Activated naive CD4-positive, alpha-beta T cell treated with anti-CD3 and anti-CD28 coated beads, Interleukin-2, amount 10 ng/mL, durations not matched to agents 5 hours and 36 hours (primary cell): ENCODE results near the gene PRR36. TPM values are rescaled to one million over a fixed set of nuclear protein-coding genes. Genes with fewer than 3 reads are reported as not detected.

Source experiments
- total RNA-seq, 2 experiments: library from RNA; stranded (reverse); gene quantifications; one replicate each; pipeline ENCODE4 v1.2.3, GENCODE V29; 2021

The PRR36 gene
- under 1 TPM; 0.22 to 0.33 TPM for total RNA-seq

GRCh38 chr19:7874076-7874896 is at the start of gene PRR36:
Gene PRR36 (minus strand): TSS chr19:7874390. CDS start chr19:7873689, 701 bp downstream.

GRCh38 chr19:7919610-7920518 is 45.7 kb upstream of the PRR36 start, which contains the start of gene SNAPC2:
Gene SNAPC2 (plus strand): TSS chr19:7920338. CDS start chr19:7920367, 29 bp downstream.

DNA sequence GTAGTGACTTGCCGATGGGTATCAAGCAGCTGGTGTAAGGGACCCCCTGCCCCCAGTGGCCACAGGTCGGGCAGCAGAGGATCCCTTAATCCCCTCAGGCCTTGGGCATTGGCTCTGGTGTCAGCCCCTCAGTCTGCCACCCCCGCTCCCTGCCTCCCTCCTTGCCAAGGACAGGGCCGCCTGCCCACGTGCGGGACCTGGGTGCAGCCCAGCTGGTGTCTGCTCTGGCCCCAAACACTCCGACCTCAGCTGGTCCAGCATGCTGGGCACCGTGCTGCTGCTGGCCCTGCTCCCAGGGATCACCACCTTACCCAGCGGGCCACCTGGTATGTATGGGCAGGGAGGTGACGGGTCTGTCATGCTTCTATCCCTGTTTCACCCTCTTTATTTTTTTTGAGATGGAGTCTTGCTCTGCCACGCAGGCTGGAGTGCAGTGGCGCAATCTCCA is 40.4 kb upstream of the PRR36 start, which contains the start of gene TGFBR3L:
Gene TGFBR3L, plus strand, starts transcription at position 233 of the 448 bp plus-strand sequence.

GRCh38 chr19:7903244-7904073 is 29.3 kb upstream of the PRR36 start, which contains the start of gene MAP2K7:
Gene MAP2K7 (plus strand): TSS chr19:7903877. CDS start chr19:7903945, 68 bp downstream.

DNA sequence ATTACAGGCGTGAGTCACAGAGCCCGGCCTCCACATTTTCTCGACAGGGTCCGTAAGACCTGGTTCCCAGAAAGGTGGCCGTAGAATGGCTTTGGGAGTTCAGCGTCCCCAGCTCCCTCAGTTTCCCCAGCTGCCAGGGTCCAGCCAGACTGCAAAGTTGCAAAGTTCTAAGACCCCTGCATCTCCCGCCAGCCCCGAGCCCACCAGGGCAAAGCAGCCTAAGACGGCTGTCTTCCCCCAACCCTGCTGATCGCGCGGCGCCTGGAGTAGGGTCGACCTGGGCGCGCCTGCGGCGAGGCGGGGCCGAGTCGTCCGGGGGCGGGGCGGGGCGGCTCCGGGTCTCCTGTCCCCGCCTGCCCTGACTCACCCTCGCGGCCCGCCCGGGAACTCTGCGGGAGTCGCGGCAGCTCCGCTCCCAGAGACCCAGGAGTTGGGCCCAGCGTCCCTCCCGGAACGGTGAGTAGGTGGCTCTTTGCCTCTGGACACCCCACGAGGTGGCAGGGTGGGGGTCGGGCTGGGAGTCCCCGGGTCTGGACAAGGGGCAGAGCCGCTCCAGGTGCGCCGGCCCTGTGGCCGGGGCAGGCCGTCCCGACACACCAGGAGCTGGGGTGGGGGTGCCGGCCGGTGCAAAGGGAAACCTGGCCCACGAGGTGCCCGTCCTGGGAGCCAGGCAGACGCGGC is 14.1 kb upstream of the PRR36 start, which contains the start of gene LRRC8E:
Gene LRRC8E, plus strand, starts transcription at position 366 of the 681 bp plus-strand sequence. CDS start 7,094 bp downstream, outside the sequence.

GRCh38 chr19:7829561-7830271 is 44.5 kb downstream of the PRR36 start, which contains the start of gene EVI5L:
Gene EVI5L (plus strand): TSS chr19:7830218. CDS start chr19:7846543, 16,325 bp downstream.

Other genes with a start within 250 kb of the PRR36 start
- 10 to 100 TPM; 44.5 to 47.4 TPM for gene XAB2, start 244.8 kb downstream of the PRR36 start, total RNA-seq
- 100 to 1,000 TPM; 128 to 140 TPM for gene PET100, start 244.6 kb downstream of the PRR36 start, total RNA-seq
- gene PCP2, start 240.7 kb downstream of the PRR36 start, total RNA-seq = 1 to 10 TPM; 2.9 to 3.0 TPM
- 100 to 1,000 TPM; 161 to 167 TPM for gene STXBP2, start 237.3 kb downstream of the PRR36 start, total RNA-seq
- under 1 TPM in 1 of 2 experiments, not detected in 1; 0.88 TPM for gene RETN, start 205.3 kb downstream of the PRR36 start, total RNA-seq
- gene MCEMP1, start 197.3 kb downstream of the PRR36 start, total RNA-seq = not detected
- gene TRAPPC5, start 193.6 kb downstream of the PRR36 start, total RNA-seq = 10 to 100 TPM; 87.8 to 89.7 TPM
- not detected for gene FCER2, start 172.3 kb downstream of the PRR36 start, total RNA-seq
- not detected for gene CLEC4G, start 142.3 kb downstream of the PRR36 start, total RNA-seq
- not detected for gene CD209, start 126.9 kb downstream of the PRR36 start, total RNA-seq
- gene CLEC4M, start 111.1 kb downstream of the PRR36 start, total RNA-seq = not detected
- gene EVI5L, start 44.2 kb downstream of the PRR36 start, total RNA-seq = 10 to 100 TPM; 10.1 to 12.0 TPM
- gene LRRC8E, start 14.1 kb upstream of the PRR36 start, total RNA-seq = not detected
- 10 to 100 TPM; 48.0 to 50.1 TPM for gene MAP2K7, start 29.5 kb upstream of the PRR36 start, total RNA-seq
- 1 to 10 TPM; 1.4 to 2.1 TPM for gene TGFBR3L, start 40.4 kb upstream of the PRR36 start, total RNA-seq
- gene SNAPC2, start 45.9 kb upstream of the PRR36 start, total RNA-seq = 10 to 100 TPM; 17.4 to 23.8 TPM
- not detected for gene CTXN1, start 51.7 kb upstream of the PRR36 start, total RNA-seq
- gene TIMM44, start 69.3 kb upstream of the PRR36 start, total RNA-seq = 10 to 100 TPM; 46.9 to 48.3 TPM
- gene ELAVL1, start 131.3 kb upstream of the PRR36 start, total RNA-seq = 10 to 100 TPM; 78.4 to 85.2 TPM
- 1 to 10 TPM; 4.5 to 6.0 TPM for gene CCL25, start 178.4 kb upstream of the PRR36 start, total RNA-seq